ENCODE results near the gene ROBO1.

ROBO1 gene

GRCh38 chr3:79006077-79006476 lies 761.7 kb downstream of the ROBO1 start:
- DNase-seq = no peak

- DNase-seq = peak; percentile 33
Measured at GRCh38 chr3:79005084-79005483, 762.7 kb downstream of the ROBO1 start.

DNA sequence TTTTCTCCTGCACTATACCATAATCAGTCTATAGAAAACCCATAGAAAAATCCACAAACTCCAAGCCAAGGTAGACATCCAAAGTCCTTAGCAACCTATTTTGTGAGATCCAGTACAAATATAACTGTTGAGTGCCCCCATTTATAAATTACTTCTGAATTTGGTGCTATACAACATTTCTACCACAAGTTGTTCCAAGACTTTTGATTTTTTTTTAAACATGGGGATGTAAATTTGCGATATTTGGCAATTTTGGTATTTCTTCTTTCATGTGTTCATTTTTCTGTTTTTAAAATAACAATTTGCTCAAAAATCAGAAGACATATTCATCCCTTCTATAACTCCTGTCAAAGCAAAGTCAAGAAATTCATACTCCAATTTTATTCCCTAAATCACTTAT lies 763.8 kb downstream of the ROBO1 start:
- no peak for DNase-seq

- no peak for DNase-seq
Measured at GRCh38 chr3:79002465-79003372, 765.1 kb downstream of the ROBO1 start.

DNA sequence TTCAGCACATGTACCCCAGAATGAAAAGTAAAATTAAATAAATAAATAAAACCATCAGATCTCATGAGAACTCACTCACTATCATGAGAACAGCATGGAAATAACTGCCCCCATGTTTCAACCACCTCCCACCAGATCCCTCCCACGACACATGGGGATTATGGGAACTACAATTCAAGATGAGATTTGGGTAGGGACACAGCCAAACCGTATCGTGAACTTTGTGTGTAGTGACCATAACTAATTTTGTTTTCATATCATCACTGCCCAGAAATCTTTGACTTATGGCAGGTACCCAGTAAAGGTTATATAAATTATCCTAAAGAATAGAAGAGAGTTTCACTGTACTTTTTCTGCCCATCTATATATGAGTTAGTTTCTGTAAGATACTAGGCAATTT lies 766.5 kb downstream of the ROBO1 start:
- no peak for DNase-seq

DNA sequence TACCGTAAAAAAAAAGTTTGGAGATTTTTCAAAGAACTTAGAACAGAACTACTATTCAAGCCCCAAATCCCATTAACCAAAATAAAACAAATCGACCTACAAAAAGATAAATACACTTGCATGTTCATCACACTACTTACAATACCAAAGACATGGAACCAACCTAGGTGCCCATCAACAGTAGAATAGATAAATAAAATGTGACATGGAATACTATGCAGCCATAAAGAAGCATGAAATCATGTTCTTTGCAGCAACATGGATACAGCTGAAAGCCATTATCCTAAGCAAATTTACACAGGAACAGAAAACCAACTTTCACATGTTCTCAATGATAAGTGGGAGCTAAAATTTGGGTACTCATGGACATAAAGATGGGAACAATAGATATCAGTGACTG lies 768.7 kb downstream of the ROBO1 start:
- no peak for DNase-seq

DNA sequence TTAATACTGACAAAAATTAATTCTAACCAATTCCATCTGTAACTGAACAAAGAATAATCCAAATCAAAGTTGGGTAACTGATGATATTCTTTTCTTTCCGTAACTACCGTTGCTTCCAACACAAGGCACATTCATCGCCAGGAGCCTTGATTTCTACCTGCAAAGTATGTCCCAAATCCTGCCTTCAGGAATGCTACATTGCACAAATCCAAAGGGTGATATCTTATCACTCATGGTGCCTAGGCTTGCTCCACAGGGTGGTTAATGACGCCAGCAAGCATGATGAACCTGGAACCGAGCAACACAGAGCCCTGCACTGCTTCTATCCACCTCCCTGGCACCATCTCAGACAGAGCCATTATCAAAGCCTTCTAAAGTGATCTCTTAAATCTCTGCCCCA lies 772.7 kb downstream of the ROBO1 start:
- DNase-seq = no peak

- DNase-seq = no peak
Measured at GRCh38 chr3:78994174-78995027, 773.4 kb downstream of the ROBO1 start.

GRCh38 chr3:78993375-78993774 lies 774.4 kb downstream of the ROBO1 start:
- DNase-seq = no peak

- DNase-seq = no peak
Measured at GRCh38 chr3:78992830-78993229, 775.0 kb downstream of the ROBO1 start.

GRCh38 chr3:78992400-78992799 lies 775.4 kb downstream of the ROBO1 start:
- no peak for DNase-seq

DNA sequence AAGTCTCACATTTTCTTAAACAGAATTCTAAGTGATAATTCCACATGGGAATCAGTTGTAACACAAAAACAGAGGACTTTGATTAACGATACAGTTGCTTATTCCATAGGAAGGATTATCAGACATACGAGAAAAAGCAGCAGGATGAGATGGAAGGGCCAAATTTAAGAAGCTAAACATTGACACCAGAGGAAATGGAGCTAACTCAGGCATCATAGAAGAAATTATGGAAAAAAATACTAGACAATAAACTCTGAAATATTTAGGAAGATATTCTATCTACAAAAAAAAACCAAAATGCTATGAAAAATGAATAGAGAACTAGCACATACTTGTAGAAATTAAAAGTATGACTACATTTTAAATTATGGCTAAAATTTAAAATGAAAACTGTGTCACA lies 776.1 kb downstream of the ROBO1 start:
- DNase-seq = no peak

DNA sequence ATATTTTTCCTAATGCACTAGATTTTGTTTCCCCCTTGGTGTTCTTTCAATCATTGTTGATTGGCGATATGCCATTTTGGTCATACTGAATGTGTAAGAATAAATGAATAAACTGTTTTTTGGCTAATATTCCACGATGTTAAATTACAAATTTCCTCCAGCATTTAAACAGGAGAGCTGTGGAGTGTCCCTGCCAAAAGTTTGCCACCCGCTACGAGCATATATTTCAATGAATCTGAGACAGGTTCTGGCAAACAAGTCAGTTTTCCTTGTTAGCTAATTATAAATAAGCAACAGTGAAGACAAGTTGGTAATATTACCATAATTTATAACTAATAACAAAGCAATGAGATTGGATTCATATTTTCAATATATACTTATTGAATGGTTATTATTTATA lies 777.6 kb downstream of the ROBO1 start:
- DNase-seq = no peak

- DNase-seq = peak; percentile 23
Measured at GRCh38 chr3:78988324-78988723, 779.5 kb downstream of the ROBO1 start.

DNA sequence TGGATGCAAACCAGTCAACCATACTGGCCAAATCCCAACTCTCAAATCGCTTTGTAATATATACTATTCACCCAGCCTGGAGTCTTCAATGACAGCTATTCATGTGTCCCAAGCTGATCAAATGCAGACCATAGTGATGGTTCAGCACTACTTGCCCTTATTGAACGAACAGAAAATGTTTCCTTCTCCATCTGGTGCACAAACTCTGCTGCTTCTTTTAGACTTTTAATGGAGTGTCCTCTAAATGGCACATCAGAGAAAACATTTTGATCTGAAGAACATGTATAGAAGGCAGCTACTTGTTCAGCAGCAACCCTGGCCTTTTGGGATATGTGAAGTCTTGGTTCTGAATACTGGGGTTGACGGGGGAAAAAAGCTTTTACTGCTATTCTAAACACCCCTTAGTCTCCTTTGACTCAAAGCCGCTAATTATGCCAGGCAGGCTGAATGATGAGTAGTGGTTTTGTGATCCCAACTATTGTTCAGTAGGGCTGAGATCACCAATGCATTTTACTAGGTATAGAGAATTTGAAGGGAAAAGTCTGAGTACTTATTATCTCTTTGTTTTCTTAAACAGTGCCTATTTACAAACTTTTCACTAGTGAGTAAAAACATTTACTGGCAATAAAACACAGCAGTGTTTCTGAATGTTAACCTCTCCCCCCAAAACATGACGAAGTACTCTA lies 781.2 kb downstream of the ROBO1 start:
- DNase-seq = peak; percentile 35

GRCh38 chr3:78985981-78986380 lies 781.8 kb downstream of the ROBO1 start:
- no peak for DNase-seq

GRCh38 chr3:78979028-78979427 lies 788.8 kb downstream of the ROBO1 start:
- no peak for DNase-seq

- DNase-seq = peak; percentile 25
Measured at GRCh38 chr3:78978037-78978436, 789.8 kb downstream of the ROBO1 start.

DNA sequence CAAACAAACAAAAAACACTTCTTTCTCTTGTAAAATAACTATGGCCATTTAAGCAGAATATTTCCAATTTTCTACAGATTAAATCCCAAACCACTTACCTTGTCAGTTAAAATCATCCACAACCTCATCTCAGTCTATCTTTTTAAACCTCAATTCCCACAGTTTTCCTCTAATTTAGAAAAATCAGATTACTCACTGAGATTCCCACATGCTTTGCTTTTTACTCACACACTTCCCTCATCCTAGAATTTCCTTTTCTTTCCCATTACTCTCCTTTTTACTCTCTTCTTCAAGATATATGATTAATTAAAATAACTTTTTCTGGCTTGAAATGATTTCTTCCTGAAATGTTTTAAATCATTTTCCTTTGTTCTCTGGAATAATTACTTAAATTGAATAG lies 790.7 kb downstream of the ROBO1 start:
- DNase-seq = peak; percentile 42

DNA sequence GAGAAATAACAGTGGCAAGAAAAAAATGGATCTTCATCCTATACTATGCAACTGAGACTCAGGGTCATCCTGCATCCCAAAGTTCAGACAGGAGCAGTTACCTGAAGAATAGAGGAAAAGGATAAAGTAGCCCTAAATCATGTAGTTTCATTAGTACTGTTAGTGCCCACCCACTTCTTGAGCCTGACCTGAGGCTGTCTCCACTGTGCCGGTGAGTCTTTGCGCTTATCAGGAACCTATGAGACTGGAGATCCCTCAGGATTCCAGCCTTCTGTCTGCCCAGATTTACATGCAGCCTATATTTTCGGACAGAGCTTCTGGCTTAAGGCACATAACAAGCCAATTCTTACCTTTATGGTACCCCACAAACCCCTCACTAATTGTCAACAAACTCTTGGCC lies 791.6 kb downstream of the ROBO1 start:
- DNase-seq = no peak

- peak; percentile 77 for DNase-seq
Measured at GRCh38 chr3:78974181-78974790, 793.5 kb downstream of the ROBO1 start.

DNA sequence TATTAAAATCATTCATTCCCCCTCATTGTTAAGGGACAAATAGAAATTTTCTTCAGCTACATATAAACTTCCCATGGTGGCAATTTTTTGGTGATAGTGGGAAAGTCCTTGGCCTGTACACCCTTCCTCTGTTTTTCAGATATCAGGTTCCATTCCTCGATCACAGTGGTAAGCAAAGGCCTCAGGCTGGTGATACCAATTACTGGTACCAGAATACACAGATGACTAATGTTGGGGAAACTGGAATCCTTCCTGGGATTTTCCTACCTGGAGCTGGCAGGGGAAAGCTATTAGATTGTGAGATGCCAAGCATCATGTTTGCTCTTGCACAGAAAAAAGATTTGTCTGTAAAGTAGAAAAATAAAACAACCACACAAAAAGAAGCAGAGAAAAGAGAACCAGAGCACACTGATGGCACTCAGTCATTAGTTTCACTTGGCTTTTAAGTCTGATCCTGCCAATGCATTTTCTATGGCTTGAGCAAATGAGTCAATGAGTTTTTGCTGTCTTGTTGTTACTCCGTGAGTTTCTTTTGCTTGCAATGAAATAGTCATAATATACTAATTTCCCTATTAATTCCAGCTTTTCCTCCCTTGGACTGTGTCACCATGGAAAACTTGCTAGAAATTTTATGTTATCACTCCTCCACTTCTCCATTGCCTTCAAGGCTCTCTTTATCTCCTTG lies 795.0 kb downstream of the ROBO1 start:
- DNase-seq = no peak
